HUES64 (cell line): ENCODE results near the gene THADA.
A peak's percentile ranks its signal among the peaks of the same experiment; 100 is the strongest.

ENCODE experiments used
- H3K27ac ChIP-seq: 2 replicates; pipeline ENCODE4 v1.7.0; 2013; ENCODE audit warnings: low read depth, low read length, inconsistent platforms
- H3K27me3 ChIP-seq: 2 replicates; pipeline ENCODE4 v1.6.1; 2013; ENCODE audit warnings: mild to moderate bottlenecking, low read length; ENCODE audit not compliant: insufficient read depth
- H3K36me3 ChIP-seq: 2 replicates; pipeline ENCODE4 v1.6.1; 2013; ENCODE audit warnings: mild to moderate bottlenecking, low read length; ENCODE audit not compliant: insufficient read depth
- H3K4me1 ChIP-seq: 2 replicates; pipeline ENCODE4 v1.6.1; 2013; ENCODE audit warnings: mild to moderate bottlenecking, low read length, moderate library complexity; ENCODE audit not compliant: insufficient read depth
- H3K4me3 ChIP-seq: 2 replicates; pipeline ENCODE4 v1.5.1; 2013; ENCODE audit warnings: mild to moderate bottlenecking, low read length, moderate library complexity
- H3K9ac ChIP-seq: 2 replicates; pipeline ENCODE4 v1.6.1; 2013; ENCODE audit warnings: mild to moderate bottlenecking, low read depth, low read length
- H3K9me3 ChIP-seq: 2 replicates; pipeline ENCODE4 v1.6.1; 2013; ENCODE audit warnings: low read depth, low read length; ENCODE audit not compliant: insufficient read depth
- WGBS: fragments of 150-250, 120-280 bp; methylation state at CpG from one replicate; pipeline ENCODE4 v1.1.7; 2013; ENCODE audit warnings: missing lambda C conversion rate; 5-methylcytosine and 5-hydroxymethylcytosine counted together

THADA gene

DNA sequence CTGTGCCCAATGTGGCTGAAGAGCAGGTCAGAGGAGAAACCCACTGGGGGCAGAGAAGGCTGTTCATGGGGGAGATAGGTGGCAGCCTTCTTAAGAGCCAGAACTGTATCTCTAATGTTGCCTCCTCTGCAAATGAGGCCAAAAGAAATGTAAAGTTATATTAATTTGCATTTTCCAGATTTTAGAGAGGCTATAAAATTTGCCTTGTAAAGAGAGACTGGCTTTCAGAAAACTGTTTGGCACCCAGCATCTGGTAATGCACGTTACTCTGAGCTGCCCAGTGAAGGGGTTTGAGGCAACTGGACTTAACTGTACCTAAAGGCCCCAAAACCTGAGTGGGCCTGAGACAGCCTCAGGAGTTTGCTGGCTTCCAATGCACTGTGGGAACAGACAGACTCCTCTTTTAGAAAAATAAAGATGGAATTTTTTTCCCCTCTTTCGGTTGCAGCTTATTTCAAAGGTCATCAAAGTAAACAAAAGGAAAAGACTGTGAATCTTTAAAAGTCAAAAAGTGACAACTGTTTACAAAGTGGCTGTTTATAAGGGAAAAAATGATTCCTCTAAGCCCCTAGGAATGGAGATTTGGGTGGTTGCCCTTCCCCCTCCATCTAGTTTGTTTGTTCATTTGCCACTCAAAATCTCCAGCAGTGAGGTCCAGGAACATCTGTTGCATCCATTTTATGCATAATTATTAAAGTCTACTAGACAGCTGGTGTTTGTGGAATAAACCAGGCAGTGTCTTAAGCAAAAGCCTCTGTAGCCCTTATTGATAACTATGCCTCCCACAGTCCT, 237.2 kb downstream of the THADA start:
- no peaks in the 10 kb centered on the region for H3K4me1 ChIP-seq
- WGBS = 85% methylated on average over 2 of the region's 2 CpGs
- no peaks in the 10 kb centered on the region for H3K9me3 ChIP-seq
- no peak overlapping the region for H3K27ac ChIP-seq
- H3K9ac ChIP-seq = no peak overlapping the region
- no peak overlapping the region for H3K4me3 ChIP-seq
- H3K36me3 ChIP-seq = no peaks in the 10 kb centered on the region
- no peaks in the 10 kb centered on the region for H3K27me3 ChIP-seq

DNA sequence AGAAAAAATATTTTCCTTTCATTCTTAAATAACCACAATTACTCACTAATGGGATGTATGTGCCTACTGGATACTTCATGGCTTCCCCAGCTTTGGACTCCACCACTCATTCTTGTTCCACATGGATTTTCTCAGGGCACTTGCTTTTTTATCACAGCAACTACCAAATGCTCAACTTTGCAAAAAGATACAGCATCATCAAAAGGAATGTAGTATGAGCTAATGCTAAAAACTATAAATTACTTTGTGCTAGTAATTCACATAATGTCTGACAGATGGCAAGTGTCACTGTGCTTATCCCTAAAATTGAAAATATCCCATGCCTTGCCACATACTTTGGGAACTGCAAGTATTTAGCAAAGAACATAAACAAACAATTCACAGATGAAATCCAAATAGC, 239.1 kb downstream of the THADA start:
- Histone ChIP-seq H3K9me3 (no peaks in the 10 kb centered on the region), H3K27me3 (no peaks in the 10 kb centered on the region), H3K27ac (no peak overlapping the region), H3K4me1 (no peaks in the 10 kb centered on the region), H3K36me3 (no peaks in the 10 kb centered on the region), H3K9ac (no peak overlapping the region), H3K4me3 (no peak overlapping the region)

DNA sequence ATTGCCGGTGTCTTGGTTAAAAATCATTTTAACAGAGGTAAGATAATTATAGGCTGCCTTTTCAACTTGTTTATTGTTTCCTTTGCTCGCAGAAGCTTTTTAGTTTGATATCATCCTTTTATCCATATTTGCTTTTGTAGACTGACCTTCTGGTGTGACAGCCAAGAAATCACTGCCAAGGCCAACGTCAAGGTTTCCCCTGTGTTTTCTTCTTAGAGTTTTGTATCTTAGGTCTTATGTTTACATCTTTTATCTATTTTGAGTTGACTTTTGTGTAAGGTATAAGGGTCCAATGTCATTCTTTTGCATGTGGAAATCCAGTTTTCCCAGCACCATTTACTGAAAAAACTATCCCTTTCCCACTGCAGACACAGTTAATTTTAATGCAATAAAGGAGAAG, 240.4 kb downstream of the THADA start:
- no peaks in the 10 kb centered on the region for H3K36me3 ChIP-seq
- H3K9ac ChIP-seq = no peak overlapping the region
- H3K9me3 ChIP-seq = no peaks in the 10 kb centered on the region
- no peaks in the 10 kb centered on the region for H3K4me1 ChIP-seq
- H3K4me3 ChIP-seq = no peak overlapping the region
- 96% methylated on average over 3 of the region's 3 CpGs for WGBS
- no peaks in the 10 kb centered on the region for H3K27me3 ChIP-seq
- no peak overlapping the region for H3K27ac ChIP-seq

DNA sequence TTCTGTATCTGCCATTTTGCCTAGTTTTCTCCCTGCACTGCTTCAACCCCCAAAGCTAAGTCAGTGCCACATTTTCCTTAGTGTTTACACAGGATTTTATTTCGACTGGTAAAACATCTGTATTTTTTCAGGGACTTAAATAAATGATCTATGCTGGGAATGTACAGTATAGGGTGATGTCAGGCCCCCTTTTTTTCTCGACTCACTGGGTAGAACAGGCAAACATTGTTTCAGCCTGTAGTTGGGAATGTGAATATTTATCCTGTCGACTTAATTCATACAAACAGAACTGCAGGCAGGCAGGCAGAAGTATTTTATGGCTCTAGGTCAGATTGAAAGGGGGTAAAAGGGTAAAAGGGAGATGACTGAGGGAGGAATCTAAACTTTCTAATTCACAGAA, 245.9 kb downstream of the THADA start:
- no peak overlapping the region for H3K4me3 ChIP-seq
- H3K36me3 ChIP-seq = no peaks in the 10 kb centered on the region
- H3K27ac ChIP-seq = no peak overlapping the region
- 93% methylated on average over 3 of the region's 3 CpGs for WGBS
- peaks cover 31% of the 10 kb centered on the region for H3K4me1 ChIP-seq
- H3K9ac ChIP-seq = no peak overlapping the region
- H3K9me3 ChIP-seq = no peaks in the 10 kb centered on the region
- H3K27me3 ChIP-seq = no peaks in the 10 kb centered on the region

DNA sequence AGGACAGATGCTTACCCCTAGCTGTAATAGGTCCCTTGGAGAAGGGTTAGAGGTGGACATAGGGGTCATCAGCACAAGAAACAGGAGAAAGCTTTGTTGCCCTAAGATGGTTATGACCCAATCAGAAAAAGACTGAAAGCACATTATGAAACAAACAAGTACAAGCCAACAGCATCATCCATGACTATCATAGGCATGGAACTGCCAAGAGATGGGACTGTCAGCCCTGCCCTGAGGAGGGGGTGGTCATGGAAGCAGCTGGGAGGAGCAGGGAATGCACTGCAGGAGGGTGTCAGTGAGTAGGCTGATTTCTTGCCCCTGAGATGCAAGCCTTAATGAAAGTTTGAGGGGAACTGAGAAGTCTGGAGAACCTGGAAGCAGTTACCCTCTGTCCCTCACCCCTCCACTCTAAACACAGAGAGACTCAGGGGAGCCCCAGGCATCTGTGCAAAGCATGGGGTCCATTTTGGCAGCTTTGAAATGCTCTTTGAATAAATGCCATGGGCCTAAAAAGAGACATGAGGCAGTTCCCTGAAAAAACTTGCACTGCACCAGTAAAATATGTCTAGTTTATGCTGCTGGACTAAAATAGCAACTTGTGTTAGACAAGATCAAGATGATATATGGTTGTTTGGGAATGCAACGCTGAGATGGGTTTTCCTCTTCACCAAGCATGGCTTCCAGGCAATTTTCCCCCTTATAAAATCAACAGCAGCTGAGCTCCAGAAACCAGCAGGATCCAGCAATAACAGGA, 246.8 kb downstream of the THADA start:
- H3K4me3 ChIP-seq = no peak overlapping the region
- H3K36me3 ChIP-seq = no peaks in the 10 kb centered on the region
- no peak overlapping the region for H3K9ac ChIP-seq
- H3K27me3 ChIP-seq = no peaks in the 10 kb centered on the region
- H3K27ac ChIP-seq = no peak overlapping the region
- no peaks in the 10 kb centered on the region for H3K9me3 ChIP-seq
- WGBS = no CpG with 5 or more reads among the region's 1 CpG
- peaks cover 37% of the 10 kb centered on the region for H3K4me1 ChIP-seq

DNA sequence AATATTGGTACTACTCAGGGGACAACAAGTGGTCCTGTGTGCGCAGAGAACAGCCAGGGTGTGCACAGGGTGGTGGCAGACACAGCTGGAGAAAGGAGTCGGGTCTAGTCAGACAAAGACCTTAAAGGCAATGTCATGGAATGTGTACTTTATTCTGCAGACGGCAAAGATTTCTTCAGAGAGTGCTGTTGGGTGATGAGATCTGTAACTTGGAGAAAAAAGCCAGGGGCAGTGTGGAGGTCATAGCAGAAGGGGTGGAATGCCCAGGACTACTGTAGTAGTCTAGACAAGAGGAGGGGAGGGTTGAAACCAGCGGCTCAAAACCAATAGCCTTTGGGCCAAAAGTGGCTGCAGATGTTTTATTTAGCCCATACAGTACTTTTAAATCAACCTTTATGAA, 248.1 kb downstream of the THADA start:
- no peak overlapping the region for H3K4me3 ChIP-seq
- no peaks in the 10 kb centered on the region for H3K36me3 ChIP-seq
- no peaks in the 10 kb centered on the region for H3K27me3 ChIP-seq
- no peak overlapping the region for H3K9ac ChIP-seq
- no peaks in the 10 kb centered on the region for H3K9me3 ChIP-seq
- H3K4me1 ChIP-seq = peaks cover 37% of the 10 kb centered on the region
- 91% methylated on average over 4 of the region's 4 CpGs for WGBS
- no peak overlapping the region for H3K27ac ChIP-seq

DNA sequence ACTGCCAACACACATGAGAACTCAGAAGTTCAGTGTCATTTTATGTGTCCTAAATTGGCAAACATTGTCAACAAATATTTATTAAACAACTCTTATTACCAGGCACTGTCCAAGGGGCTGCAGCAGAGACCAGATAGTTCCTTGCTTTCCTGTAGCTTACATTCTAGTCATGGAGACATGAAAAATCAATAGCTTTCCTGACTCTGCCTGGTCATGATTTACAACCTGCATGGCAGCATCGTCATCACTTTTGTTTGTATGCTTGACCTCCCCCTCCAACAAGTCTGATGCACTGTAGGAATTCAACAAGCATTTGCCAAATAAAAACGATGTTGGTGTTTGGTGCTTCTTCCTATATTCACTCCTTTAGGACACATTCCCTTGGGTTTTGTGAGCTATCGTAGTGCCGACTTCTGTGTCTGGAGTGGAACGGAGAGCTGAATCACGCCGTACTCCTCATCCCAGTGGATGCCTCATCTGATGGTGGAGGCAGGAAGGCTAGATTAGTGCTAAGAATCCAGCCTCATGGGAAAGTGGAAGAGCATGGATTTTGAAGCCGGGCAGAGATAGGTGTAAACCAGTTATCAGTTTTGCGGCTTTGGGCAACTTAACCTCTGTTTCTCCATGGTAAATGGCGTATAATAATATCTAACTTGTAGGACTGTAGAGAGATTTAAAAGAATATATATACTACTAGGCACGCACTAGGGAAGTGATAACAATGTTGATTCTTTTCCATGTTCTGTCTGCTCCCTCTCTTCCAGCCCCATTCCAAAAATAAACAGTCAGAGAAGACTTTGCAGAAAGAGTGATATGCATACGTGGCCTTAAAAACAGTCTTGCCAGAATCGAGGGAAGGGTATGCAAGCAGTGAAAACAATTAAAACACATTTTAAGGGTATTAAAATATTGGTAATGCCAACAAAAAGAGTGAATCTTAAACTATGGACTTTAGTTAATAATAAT, 249.0 kb downstream of the THADA start:
- WGBS = 92% methylated on average over 10 of the region's 13 CpGs
- no peaks in the 10 kb centered on the region for H3K27me3 ChIP-seq
- no peak overlapping the region for H3K9ac ChIP-seq
- peak overlapping the region; percentile 5; the same call in 1 of the 2 replicates for H3K27ac ChIP-seq
- no peaks in the 10 kb centered on the region for H3K36me3 ChIP-seq
- H3K4me3 ChIP-seq = no peak overlapping the region
- H3K9me3 ChIP-seq = no peaks in the 10 kb centered on the region
- H3K4me1 ChIP-seq = peaks cover 37% of the 10 kb centered on the region

DNA sequence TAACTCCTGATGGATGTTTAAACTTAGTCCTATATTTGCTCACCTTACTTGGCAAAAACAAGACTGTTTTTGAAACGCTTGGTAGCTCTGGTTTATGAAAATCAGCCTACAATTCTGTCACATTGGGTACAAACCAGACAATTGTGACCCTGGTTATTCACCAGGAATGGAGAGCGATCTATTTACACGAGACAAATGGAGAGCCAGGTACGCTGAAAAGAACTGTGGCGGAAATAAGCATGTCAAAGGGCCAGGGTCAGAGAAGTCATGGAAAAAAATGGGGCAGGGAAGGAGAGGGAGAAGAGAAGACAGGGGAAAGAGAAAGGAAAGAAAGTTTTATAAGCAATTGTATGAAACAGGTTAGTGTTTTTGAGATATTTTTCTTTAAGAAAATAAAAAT, 250.0 kb downstream of the THADA start:
- Histone ChIP-seq H3K36me3 (no peaks in the 10 kb centered on the region), H3K27me3 (no peaks in the 10 kb centered on the region), H3K27ac (peak overlapping the region; percentile 40; the same call in 1 of the 2 replicates), H3K9me3 (no peaks in the 10 kb centered on the region), H3K4me1 (peaks cover 45% of the 10 kb centered on the region), H3K9ac (no peak overlapping the region), H3K4me3 (no peak overlapping the region)
- 36% methylated on average over 5 of the region's 5 CpGs for WGBS

DNA sequence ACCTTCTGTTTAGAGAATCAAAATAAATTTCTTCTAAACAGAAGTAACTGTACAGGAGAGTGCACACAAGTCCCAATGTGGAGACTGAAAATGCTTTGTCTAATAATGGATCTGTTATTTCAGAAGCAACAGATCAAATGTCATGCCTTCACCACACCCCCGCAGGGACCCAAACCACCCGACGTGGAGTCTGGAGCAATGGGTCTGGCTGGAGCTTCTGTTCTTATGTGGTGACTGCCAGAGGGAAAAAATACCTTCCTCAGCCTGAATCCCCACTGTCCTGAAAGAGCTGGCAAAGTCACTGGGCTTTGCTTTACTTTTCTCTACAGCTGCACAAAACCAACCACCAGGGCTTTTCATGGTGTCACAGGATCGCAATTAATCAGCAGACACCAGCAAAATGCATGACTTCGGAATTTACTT, 250.4 kb downstream of the THADA start:
- 68% methylated on average over 4 of the region's 5 CpGs for WGBS
- H3K36me3 ChIP-seq = no peaks in the 10 kb centered on the region
- no peak overlapping the region for H3K4me3 ChIP-seq
- H3K27ac ChIP-seq = peak overlapping the region; percentile 40; the same call in 1 of the 2 replicates
- H3K9me3 ChIP-seq = no peaks in the 10 kb centered on the region
- no peak overlapping the region for H3K9ac ChIP-seq
- H3K4me1 ChIP-seq = peaks cover 50% of the 10 kb centered on the region
- no peaks in the 10 kb centered on the region for H3K27me3 ChIP-seq

DNA sequence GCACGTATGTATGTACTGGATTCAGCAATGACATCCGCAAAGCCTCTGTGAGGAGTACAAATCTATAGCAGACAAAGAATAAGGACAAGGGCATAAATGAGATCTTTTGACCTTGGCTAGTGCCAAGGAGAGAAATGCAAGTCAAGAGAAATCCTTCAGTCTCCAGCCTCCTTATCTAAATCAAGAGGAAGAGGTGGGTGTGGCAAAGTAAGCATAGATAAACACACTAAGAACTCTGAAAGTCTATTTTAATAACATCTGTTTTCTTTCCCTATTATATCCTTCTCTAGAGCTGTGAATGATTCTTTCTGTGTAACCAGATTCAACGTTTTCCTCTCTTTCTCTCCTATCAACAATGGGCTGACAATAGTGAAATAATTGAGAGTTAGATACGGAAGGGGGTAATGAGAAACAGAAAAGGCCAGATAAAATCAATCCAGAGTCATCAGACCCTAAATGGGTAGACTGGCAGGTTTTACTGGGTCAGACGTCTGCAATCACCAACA, 250.9 kb downstream of the THADA start:
- H3K9ac ChIP-seq = no peak overlapping the region
- H3K27me3 ChIP-seq = no peaks in the 10 kb centered on the region
- 84% methylated on average over 3 of the region's 5 CpGs for WGBS
- no peak overlapping the region for H3K27ac ChIP-seq
- H3K4me1 ChIP-seq = peaks cover 53% of the 10 kb centered on the region
- H3K9me3 ChIP-seq = no peaks in the 10 kb centered on the region
- H3K4me3 ChIP-seq = no peak overlapping the region
- no peaks in the 10 kb centered on the region for H3K36me3 ChIP-seq
